GM12878 (cell line): ENCODE measurements around the gene SSBP2. TPM values are rescaled to one million over a fixed set of nuclear protein-coding genes. Genes with fewer than 3 reads are reported as not detected.

Experiments used
- ATAC-seq: fragments of 200-7000 bp; cut with Tn5 transposase; 3 replicates; pipeline ENCODE4 v1.9.1; 2020; ENCODE audit warnings: mild to moderate bottlenecking, moderate library complexity
- BruUV-seq: library from RNA; stranded (reverse); fragments of 400-500 nt; replicated peaks from 2 replicates; lab custom pipeline; 2021; lab: Mats Ljungman, UMichigan
- CTCF ChIA-PET: fragments of 300-600 bp; sonication (Branson Sonifier 250); formaldehyde crosslinking; extraction: SDS; loops from one replicate; lab custom pipeline; 2021; ENCODE audit warnings: inconsistent platforms; lab: Yijun Ruan, JAX
- POLR2A ChIA-PET: fragments of 350-600 bp; formaldehyde crosslinking; extraction: SDS; loops from one replicate; lab custom pipeline; 2021; ENCODE audit warnings: inconsistent platforms; lab: Charles Lee
- RAD21 ChIA-PET: fragments of 300-600 bp; sonication (Branson Sonifier 250); formaldehyde crosslinking; loops from one replicate; lab custom pipeline; 2023; ENCODE audit warnings: antibody characterized with exemption; ENCODE audit not compliant: unreplicated experiment; lab: Charles Lee
- SMC1A ChIA-PET: fragments of 300-600 bp; sonication (Branson Sonifier 250); formaldehyde crosslinking; loops from one replicate; lab custom pipeline; 2023; ENCODE audit not compliant: unreplicated experiment, uncharacterized antibody; lab: Charles Lee
- DNase-seq: peaks from one replicate; pipeline ENCODE4 v3.0.0-alpha.2; 2011; ENCODE audit warnings: low read depth, low spot score
- FAIRE-seq: peaks from 3 replicates; lab custom pipeline; 2011; peaks lifted over from hg19 to GRCh38; lab: Jason Lieb, UNC
- H2AFZ ChIP-seq: 2 replicates; pipeline ENCODE4 v1.6.0; 2011; ENCODE audit warnings: low read depth, low read length, control low read depth; ENCODE audit not compliant: control insufficient read depth
- H3K27ac ChIP-seq: 2 replicates; pipeline ENCODE4 v1.5.1; 2011; ENCODE audit warnings: control low read depth; ENCODE audit not compliant: control insufficient read depth, insufficient read depth
- H3K27me3 ChIP-seq, 2 experiments: replicated peaks in 1 of 2; 2 replicates each; pipeline versions ENCODE4 v1.6.0 to v1.6.1; 2011; ENCODE audit warnings: low read length in 1 of 2; ENCODE audit not compliant: control insufficient read depth in 2 of 2, insufficient read depth in 2 of 2
- H3K36me3 ChIP-seq, 2 experiments: 2 replicates each; pipeline ENCODE4 v1.5.1; 2011; ENCODE audit warnings: low read length in 1 of 2; ENCODE audit not compliant: control insufficient read depth in 2 of 2, insufficient read depth in 2 of 2
- H3K4me1 ChIP-seq: 2 replicates; pipeline ENCODE4 v1.6.1; 2011; ENCODE audit warnings: mild to moderate bottlenecking, low read length, moderate library complexity, mixed read lengths; ENCODE audit not compliant: control insufficient read depth, insufficient read depth
- H3K4me2 ChIP-seq: 2 replicates; pipeline ENCODE4 v1.6.0; 2011; ENCODE audit warnings: control low read depth; ENCODE audit not compliant: control insufficient read depth, insufficient read depth
- H3K4me3 ChIP-seq: fragments of 200-600 bp; sonication (generic); 2 replicates; pipeline ENCODE4 v1.5.1; 2016
- H3K79me2 ChIP-seq: 2 replicates; pipeline ENCODE4 v1.6.0; 2011; ENCODE audit warnings: low read length; ENCODE audit not compliant: control insufficient read depth, insufficient read depth
- H3K9ac ChIP-seq: 2 replicates; pipeline ENCODE4 v1.8.0; 2011; ENCODE audit warnings: low read length, control low read depth, mixed read lengths; ENCODE audit not compliant: control insufficient read depth, insufficient read depth
- H3K9me3 ChIP-seq: replicated peaks from 3 replicates; pipeline ENCODE4 v1.5.1; 2011; ENCODE audit warnings: mild to moderate bottlenecking, low read length; ENCODE audit not compliant: control insufficient read depth, insufficient read depth
- H4K20me1 ChIP-seq: 2 replicates; pipeline ENCODE4 v1.6.0; 2011; ENCODE audit not compliant: control insufficient read depth, insufficient read depth
- JUND ChIP-seq: IDR thresholded peaks from 2 replicates; pipeline ENCODE4 v1.6.1; 2012; ENCODE audit warnings: low read depth, mild to moderate bottlenecking, low read length, improper control_type of control experiment, moderate library complexity
- PBX3 ChIP-seq: IDR thresholded peaks from 2 replicates; pipeline ENCODE4 v1.6.1; 2011; ENCODE audit warnings: mild to moderate bottlenecking, low read depth, low read length, moderate library complexity; ENCODE audit not compliant: insufficient replicate concordance
- RUNX3 ChIP-seq: IDR thresholded peaks from 2 replicates; pipeline ENCODE4 v1.6.1; 2012; ENCODE audit warnings: low read length, inconsistent platforms
- STAT1 ChIP-seq: fragments of 450-650 bp; conservative IDR thresholded peaks from 2 replicates; pipeline ENCODE4 v1.6.1; 2014; ENCODE audit warnings: antibody characterized with exemption, mild to moderate bottlenecking
- ZBTB4 ChIP-seq: fragments of 450-650 bp; formaldehyde crosslinking; IDR thresholded peaks from 2 replicates; pipeline ENCODE4 v1.4.0; 2022; ENCODE audit warnings: mild to moderate bottlenecking, moderate library complexity
- ZNF622 ChIP-seq: fragments of 450-650 bp; IDR thresholded peaks from 2 replicates; pipeline ENCODE4 v1.6.1; 2017; ENCODE audit warnings: mild to moderate bottlenecking, inconsistent platforms
- WGBS: methylation state at CpG from one replicate; pipeline ENCODE4 v1.1.6; 2016; ENCODE audit warnings: low lambda C conversion rate; ENCODE audit not compliant: insufficient replicate concordance, insufficient coverage; ENCODE audit errors: missing lambda C conversion rate; 5-methylcytosine and 5-hydroxymethylcytosine counted together
- in situ Hi-C: fragments of 300-500 bp; cut with MboI; formaldehyde crosslinking; loops from 9 replicates; pipeline ENCODE4 v1.14.3; 2018; ENCODE audit warnings: mixed read lengths
- intact Hi-C: fragments of 100-400 bp; cut with micrococcal nuclease; formaldehyde crosslinking; loops from one replicate; pipeline ENCODE4 v1.14.2; 2022; ENCODE audit not compliant: unreplicated experiment
- polyA plus RNA-seq, 11 experiments: library from polyadenylated mRNA; depleted of rRNA in 4 of 11; unstranded in 6 of 11; stranded (reverse) in 5 of 11; fragments of >200 nt; fragmentation: Nextera tagmentation in 4 of 11; fragmentation: Illumina TruSeq in 1 of 11; extraction: Ambion mirVana in 4 of 11; extraction: Trizol in 1 of 11; gene quantifications; 1 replicate in 1 of 11; 2 replicates in 10 of 11; pipeline versions ENCODE4 v1.2.1 to v1.2.3, GENCODE V29; 2011 to 2016; ENCODE audit warnings: inconsistent platforms in 2 of 11, missing spikeins in 2 of 11, low read depth in 1 of 11
- total RNA-seq, 4 experiments: library from RNA; depleted of rRNA in 3 of 4; stranded (reverse); fragments of >200 nt in 3 of 4; fragmentation: Illumina TruSeq in 1 of 4; extraction: Trizol in 1 of 4; gene quantifications; 2 replicates each; pipeline versions ENCODE4 v1.2.1 to v1.2.3, GENCODE V29; 2013 to 2021

The SSBP2 gene
- total and polyA plus RNA-seq, 10 of the 15 experiments (the other 5 are each of a cell fraction or from before 2014, with no cell fraction given): 52.2 to 132 (median 110) TPM

DNA sequence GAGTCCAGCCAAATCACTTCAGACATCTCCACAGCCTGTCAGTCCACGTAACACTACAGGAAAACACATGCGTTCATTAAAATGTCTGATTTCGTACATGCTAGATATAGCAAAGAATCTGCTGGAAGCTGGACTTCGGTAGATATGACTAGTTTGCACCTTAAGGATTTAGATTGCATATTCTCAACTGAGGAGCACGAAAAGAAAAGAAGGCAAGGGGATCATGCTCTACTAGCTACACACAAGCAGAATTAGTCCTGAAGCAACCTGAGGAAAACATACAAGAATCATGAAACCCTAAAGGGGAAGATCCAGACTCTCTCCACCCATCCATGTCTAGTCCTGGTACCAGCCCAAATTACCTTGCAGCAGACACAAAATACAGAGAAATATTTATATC is 36.1 kb upstream of the SSBP2 start:
- in situ Hi-C loops (no loop called here), intact Hi-C loops (no loop called here)
- H3K4me3 ChIP-seq: no peak overlapping the region
- H2AFZ ChIP-seq: no peak overlapping the region
- ChIA-PET SMC1A (interaction anchor here (0.7 to 1.4 kb wide), 4 partner anchors 10 to 378 kb away, joined by 3 read pairs; no protein-coding TSS in a partner anchor), POLR2A (interaction anchor here (0.6 kb wide), 1 partner anchor 49 kb away, joined by 3 read pairs; no protein-coding TSS in a partner anchor), CTCF (no interaction called here), RAD21 (no interaction called here)
- no peak for ATAC-seq
- H4K20me1 ChIP-seq: no peaks in the 10 kb centered on the region
- WGBS: 93% methylated on average over 5 of the region's 5 CpGs
- H3K36me3 ChIP-seq: no peaks in the 10 kb centered on the region
- no peak for DNase-seq
- no peak for FAIRE-seq
- no peak overlapping the region for H3K9ac ChIP-seq
- no peak overlapping the region for H3K4me2 ChIP-seq
- no peak overlapping the region for H3K27ac ChIP-seq
- H3K4me1 ChIP-seq: no peaks in the 10 kb centered on the region
- H3K9me3 ChIP-seq: no peaks in the 10 kb centered on the region
- H3K79me2 ChIP-seq: no peaks in the 10 kb centered on the region
- no TSS peak for BruUV-seq
- H3K27me3 ChIP-seq: no peaks in the 10 kb centered on the region
- TF ChIP-seq ZNF622 (no peak), PBX3 (no peak), RUNX3 (no peak), STAT1 (no peak), ZBTB4 (CRISPR knock-in tag) (no peak), JUND (no peak)
